GM10248 (cell line): ENCODE results near the gene STYXL1.
A peak's percentile ranks its signal among the peaks of the same experiment; 100 is the strongest.
"Not testable (repeated sequence)": the region's sequence is repeated elsewhere in the genome, so short reads cannot be mapped to it uniquely, and the experiment has no call there.

Experiments used
- CTCF ChIA-PET: fragments of 300-600 bp; sonication (Branson Sonifier 250); formaldehyde crosslinking; extraction: SDS; loops from one replicate; lab custom pipeline; 2021; ENCODE audit warnings: antibody characterized with exemption; lab: Yijun Ruan, JAX
- POLR2A ChIA-PET: fragments of 350-650 bp; sonication (Branson Sonifier 250); formaldehyde crosslinking; extraction: SDS; loops from one replicate; lab custom pipeline; 2020; ENCODE audit warnings: antibody characterized with exemption; lab: Yijun Ruan, JAX
- DNase-seq: peaks from one replicate; pipeline ENCODE4 v3.0.0; 2012; ENCODE audit errors: extremely low spot score
- TF ChIP-seq, protein P1 (sequence below): IDR thresholded peaks from 2 replicates; pipeline ENCODE4 v1.5.1; 2012; ENCODE audit warnings: mild to moderate bottlenecking, low read depth; ENCODE audit errors: extremely low read depth, missing control alignments, control extremely low read depth

Gene STYXL1

DNA sequence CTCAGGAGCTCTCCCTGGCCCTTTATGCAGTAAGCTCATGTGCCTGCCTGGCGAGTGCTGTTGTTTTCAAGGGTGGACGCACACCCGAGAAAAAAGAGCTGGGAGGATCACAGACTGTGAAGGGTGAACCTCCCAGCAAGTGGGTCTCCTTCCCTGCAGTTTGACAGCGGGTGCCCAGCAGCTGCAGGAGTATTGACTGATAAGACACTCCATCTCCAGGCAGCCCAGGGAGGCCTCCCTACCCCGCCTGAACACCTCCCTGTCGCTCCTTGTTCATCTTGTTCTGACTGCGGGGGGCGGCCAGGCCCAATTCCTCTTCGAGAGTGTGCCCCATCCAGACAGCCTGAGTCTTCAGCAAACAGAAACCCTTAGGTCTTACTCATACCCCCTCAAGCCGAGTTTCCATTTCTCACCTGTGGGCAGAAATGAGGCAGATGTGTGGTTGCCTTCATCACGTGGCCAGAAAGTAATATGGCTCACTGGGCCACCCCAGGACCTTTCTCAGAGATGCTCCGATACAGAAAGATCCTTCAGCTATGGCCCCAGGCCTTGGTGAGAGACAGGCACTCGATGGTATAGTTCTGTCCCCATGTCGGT lies 17.3 kb upstream of the STYXL1 start:
- POLR2A ChIA-PET = no interaction called here
- DNase-seq = peak; percentile 8
- TF ChIP-seq, protein P1, sequence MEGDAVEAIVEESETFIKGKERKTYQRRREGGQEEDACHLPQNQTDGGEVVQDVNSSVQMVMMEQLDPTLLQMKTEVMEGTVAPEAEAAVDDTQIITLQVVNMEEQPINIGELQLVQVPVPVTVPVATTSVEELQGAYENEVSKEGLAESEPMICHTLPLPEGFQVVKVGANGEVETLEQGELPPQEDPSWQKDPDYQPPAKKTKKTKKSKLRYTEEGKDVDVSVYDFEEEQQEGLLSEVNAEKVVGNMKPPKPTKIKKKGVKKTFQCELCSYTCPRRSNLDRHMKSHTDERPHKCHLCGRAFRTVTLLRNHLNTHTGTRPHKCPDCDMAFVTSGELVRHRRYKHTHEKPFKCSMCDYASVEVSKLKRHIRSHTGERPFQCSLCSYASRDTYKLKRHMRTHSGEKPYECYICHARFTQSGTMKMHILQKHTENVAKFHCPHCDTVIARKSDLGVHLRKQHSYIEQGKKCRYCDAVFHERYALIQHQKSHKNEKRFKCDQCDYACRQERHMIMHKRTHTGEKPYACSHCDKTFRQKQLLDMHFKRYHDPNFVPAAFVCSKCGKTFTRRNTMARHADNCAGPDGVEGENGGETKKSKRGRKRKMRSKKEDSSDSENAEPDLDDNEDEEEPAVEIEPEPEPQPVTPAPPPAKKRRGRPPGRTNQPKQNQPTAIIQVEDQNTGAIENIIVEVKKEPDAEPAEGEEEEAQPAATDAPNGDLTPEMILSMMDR = no peak
- CTCF ChIA-PET = no interaction called here

DNA sequence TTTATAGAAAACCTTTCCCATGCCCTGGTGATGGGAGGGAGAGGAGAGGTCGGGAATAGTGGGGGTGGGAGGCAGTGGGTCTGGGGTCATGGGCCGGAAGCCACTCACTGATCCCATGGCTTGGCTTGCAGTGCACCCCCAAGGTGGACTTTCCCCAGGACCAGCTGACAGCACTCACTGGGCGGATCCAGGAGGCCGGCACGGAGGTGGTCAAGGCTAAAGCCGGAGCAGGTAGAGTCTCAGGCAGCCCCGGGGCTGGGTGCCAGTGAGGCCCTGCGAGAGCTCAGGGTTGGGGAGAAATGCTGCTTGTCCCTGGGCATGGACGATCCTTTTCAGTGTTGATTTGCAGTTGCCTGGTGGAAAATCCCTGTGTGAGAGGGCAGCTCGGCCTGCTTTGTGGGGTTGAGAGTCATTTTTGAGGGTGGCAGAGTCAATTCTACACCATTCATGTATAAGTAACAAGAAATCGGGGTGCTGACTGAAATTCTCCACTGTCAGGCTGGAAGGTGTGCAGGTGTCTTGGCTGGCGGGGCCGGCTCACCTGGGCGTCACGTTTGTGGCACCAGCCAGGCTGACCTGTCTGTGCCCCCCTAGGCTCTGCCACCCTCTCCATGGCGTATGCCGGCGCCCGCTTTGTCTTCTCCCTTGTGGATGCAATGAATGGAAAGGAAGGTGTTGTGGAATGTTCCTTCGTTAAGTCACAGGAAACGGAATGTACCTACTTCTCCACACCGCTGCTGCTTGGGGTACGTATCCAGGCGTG lies 16.6 kb upstream of the STYXL1 start:
- DNase-seq = peak; percentile 8
- POLR2A ChIA-PET = no interaction called here
- CTCF ChIA-PET = no interaction called here
- TF ChIP-seq, protein P1 = no peak

DNA sequence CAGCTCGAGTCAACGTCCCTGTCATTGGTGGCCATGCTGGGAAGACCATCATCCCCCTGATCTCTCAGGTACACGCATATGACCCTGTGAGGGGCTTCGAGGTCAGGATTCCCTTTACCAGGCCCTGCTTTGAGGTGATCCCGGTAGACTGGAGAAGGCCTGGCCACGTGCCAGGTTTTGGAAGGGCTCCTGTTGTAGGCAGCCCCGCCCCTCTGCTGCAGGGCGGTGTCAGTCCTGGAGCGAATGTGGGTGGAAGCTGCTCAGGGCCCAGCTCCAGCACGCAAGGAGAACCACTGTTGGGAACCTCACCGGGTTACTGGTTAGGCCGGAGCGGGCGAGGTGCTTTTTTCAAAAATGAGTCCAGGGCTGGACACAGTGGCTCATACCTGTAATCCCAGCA lies 15.7 kb upstream of the STYXL1 start:
- ChIA-PET CTCF (no interaction called here), POLR2A (no interaction called here)
- TF ChIP-seq, protein P1 = no peak
- peak; percentile 8 for DNase-seq

DNA sequence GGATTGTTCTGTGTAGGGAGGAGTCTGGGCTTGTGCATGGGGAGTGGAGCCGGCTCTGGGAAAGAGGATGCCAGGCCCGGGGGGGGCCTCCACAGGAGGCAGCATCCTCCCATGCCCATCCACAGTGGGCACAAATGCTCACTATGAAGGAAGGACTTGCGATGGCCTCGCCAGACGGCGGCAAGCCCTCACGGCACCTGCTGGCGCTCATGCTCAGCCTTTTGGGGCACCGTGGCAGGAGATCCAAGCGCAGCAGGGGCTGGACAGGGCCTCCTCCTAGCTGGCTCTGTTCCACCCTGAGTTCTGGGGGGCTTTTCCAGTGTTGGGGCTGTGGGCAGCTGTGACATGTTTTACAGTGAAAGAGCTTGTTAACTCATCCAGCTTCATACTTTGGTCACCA lies 15.3 kb upstream of the STYXL1 start:
- ChIA-PET CTCF (no interaction called here), POLR2A (no interaction called here)
- TF ChIP-seq, protein P1 = no peak
- DNase-seq = peak; percentile 8

DNA sequence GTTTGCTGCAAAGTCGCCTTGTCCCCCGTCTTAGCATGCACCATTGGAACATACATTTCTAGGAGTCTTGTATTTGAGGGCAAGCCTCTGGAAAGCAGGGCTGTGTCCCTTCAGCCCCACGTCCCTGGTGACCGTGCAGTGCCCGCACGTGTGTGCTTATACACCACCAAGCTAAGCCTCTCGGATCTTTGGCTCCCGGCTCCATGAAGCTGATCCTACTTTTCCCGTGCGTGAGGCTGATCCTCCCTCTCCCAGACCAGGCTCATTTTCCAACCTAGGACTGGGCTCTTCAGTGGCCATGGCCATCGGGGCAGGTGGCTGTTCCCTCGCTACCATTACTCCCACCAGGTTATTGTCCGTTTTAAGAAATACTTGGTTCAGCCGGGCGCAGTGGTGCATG lies 14.5 kb upstream of the STYXL1 start:
- TF ChIP-seq, protein P1 = no peak
- ChIA-PET POLR2A (no interaction called here), CTCF (no interaction called here)
- no peak for DNase-seq

DNA sequence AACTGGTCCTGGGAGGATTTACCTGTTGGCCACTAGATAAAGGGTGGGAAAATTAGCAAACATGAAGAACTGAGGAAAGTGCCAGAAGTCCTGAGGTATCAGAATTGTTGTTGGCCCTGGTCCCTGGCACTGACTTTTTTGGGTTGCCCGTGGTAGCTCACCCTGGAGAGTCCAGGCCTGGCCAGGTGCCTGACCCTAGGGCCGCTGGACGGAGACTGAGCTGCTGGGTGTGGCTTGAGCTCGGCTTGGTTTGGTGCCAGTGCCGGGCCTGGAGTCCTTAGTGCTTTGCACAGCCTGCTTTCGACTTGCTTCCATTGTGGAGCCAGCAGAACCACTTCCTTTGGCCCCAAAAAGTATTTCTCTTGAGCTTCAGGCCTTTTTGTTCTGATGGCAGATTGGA lies 13.0 kb upstream of the STYXL1 start:
- TF ChIP-seq, protein P1 = no peak
- peak; percentile 9 for DNase-seq
- POLR2A ChIA-PET = interaction anchor here (0.7 kb wide), 1 partner anchor 137 kb away, joined by 3 read pairs; no protein-coding TSS in a partner anchor
- CTCF ChIA-PET = no interaction called here

DNA sequence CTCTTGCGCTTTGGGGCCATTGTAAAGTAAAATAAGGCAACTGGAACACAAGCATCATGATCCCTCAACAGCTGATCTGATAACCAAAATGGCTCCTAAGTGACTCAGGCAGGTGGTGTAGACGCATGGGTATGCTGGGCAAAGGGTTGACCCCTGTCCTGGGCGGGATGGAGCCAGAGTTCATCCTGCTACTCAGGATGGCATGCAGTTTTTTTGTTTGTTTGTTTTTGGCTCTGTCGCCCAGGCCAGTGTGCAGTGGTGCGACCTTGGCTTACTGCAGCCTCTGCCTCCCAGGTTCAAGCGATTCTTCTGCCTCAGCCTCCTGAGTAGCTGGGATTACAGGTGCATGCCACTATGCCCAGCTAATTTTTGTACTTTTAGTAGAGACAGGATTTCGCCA lies 10.9 kb upstream of the STYXL1 start:
- not testable (repeated sequence) for DNase-seq
- POLR2A ChIA-PET = interaction anchor here (0.6 kb wide), 1 partner anchor 12 kb away, joined by 4 read pairs; no protein-coding TSS in a partner anchor
- CTCF ChIA-PET = interaction anchor here (1.2 kb wide), 1 partner anchor 192 kb away, joined by 4 read pairs; no protein-coding TSS in a partner anchor
